ENCODE data around the gene MLLT1.

The MLLT1 gene

DNA sequence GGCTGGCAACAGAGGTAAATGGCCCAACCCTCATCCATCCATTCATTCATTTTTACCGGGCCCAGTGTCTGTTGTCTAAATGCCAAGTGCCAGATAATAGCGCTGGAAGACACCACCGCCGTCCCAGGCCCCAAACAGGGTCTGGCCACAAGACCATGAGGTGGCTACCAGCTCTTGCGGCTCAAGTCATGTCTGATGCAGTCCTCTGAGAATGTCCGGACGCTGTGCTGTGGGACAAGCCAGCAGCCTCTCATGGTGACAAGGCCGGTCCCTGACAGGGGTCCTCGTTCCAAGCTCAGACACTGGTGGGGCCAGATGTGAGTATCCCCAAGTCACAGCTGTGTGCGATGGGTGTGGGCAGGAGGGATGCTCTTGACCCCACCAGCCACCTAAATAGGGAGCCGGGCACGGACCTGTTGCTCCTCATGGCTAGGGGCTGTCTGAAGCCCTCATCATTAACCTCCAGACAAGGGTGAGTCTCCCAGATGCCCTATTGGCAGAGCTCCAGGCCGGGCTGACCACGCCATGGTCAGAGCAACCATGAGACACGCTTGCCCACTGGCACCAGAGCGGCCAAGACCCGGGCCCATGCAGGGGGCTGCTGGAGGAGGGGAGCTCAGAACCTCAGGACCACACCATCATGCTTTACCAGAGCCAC lies 58.4 kb downstream of the MLLT1 start:
- DNase-seq (ENCODE audit: low read depth) = no peak

GRCh38 chr19:6220385-6221191 lies 59.2 kb downstream of the MLLT1 start:
- no peak for DNase-seq (ENCODE audit: low read depth)

DNA sequence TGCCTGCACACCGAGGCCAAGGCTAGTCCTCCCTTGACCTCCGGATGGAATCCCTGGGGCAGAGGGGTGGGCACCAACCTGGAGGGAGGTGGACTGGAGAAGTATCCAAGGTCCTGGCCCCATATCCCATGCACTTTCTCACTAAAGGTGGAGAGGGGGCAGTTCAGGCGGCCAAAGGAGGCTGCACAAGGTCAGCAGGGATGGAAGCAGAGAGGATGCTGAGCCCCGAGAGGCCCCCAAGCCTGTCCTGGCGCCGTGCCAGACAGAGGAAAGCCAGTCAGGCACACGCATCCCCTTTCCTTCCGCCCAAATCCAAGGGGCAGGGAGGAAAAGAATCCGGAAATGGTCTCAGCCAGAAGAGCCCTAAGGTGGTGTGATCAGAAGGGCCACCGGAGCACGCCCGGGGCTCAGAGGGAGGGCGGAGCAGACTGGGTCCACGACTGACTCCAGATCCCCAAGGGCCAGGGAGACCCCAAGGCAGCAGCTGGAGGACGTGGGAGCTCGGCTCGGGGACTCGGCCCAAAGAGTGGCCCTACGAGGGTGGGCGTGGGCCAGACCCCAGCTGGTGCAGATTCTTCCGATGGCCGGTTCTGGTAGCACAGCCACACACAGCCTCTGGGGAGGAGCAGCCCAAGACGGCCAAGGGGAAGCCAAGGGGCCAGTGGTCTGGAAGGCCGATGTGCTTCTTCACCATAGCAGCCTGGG lies 60.0 kb downstream of the MLLT1 start:
- DNase-seq (ENCODE audit: low read depth) = no peak

DNA sequence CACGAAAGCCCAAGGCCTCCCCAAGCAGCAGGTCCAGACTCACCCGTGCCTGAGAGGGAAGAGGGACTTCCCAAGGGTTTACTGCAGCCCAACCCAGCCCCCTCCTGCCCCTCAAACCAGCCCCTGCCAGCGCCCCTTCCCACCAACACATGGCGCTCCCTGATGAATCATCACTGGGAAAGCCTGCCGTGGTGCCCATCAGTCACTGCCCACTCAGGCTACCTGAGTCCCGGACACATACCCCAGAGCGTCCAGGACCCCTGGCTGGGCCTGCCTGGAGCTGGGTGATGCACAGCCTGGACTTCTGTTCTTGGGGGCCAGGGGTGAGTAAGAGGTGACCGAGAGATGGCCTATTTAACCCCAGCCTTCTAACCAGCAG lies 60.6 kb downstream of the MLLT1 start:
- no peak for DNase-seq (ENCODE audit: low read depth)

DNA sequence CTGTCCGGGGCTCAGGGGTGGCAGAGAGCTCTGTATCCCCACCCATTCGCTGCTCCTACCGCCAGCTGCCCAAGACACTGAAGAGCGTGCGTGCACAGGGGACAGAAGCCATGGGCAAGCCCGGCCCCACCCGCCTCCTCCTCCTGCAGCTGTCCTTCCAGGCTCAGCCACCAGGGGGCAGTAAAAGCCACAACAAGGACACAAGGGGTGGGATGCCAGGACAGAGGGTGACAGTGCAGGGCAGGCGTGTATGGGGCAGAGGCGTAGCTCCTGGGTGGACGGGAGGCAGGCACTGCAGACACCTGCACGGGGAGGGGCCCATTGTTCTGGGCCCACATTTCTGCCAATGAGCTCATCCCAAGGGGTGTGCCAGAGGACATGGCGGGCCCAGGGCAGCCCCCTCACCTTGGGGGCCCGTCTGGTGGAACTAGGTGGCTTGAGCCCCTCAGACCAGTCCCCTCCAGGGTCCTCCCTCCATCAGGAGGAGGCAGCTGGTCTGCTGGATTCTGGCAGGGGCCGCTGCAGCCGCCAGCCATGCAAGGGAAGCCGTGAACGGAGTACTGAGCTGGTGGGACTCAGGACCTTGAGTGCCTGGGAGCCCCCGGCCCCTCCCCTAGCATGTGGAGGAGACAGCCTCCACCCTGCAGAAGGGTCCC lies 61.2 kb downstream of the MLLT1 start:
- peak; percentile 48 for DNase-seq (ENCODE audit: low read depth)

GRCh38 chr19:6217752-6218334 lies 61.9 kb downstream of the MLLT1 start:
- DNase-seq (ENCODE audit: low read depth) = no peak

DNA sequence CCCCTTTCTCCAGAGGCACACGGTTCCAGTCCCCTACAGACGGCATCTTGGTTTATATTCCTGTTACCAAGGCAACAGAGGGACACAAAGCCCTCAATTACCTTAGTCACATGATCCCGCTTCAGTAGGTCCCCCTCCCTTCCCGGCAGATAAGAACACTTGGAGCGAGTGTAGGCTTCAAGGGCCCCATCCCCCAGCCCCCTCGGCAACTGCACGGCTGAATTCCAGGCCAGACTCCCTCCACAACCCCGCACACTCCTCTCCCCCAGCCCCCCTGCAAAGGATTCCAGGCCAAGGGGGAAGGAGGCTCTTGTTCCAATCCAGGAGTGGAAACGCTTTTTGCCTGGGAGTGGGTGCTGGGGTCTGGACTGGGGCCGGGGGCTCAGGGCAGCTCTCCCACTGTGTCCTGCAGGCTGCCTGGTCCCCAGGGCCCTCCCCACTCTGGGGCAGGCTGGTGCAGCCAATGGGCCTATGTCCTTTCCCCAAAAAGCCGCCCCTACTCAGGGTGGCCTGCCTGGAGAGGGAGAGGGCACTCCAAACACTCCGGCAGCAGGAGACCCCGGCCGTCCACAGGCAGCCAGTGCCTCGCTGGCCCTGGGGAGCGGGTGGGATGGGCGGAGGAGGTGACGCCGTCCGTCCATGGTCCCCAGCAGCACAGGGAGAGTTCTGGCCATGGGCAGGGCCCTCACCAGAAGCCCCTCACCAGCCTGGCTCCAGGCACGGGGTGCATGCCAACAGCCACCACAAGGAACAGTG lies 62.6 kb downstream of the MLLT1 start:
- no peak for DNase-seq (ENCODE audit: low read depth)

DNA sequence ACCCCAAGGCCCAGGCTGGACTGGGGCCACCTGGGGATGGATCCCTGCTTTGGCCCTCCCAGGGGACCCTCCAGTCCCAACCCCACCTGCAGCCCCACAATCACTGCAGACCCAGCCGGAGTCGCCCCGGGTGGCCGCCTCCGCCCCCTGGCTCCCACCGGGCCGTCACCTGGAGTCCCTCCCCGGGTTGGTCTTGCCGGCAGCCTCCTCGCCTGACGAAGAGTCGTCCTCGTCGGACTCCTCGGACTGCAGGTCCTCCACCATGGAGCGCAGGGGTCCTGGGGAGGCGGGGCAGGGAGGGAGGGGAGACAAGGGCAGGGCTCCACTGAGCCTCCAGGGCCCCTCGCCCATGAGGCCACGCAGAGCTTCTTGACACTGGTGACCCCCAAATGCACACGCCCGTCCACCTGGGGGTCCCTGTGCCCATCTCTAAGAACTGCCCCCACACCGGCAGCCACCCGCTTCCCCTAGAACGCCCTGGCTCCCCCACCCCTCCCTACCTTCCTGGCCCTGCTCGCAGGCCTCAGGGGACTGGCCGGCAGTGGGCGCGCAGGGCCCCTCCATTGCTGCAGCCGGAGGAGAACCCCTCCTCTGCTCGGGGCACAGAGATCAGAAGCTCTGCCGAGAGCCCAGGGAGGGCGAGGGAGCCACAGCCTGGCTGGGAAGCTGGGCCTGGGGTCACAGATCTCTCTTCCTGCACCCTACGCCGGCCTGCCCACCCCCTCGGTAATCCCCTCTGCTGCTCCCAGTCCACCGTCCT lies 63.4 kb downstream of the MLLT1 start:
- DNase-seq (ENCODE audit: low read depth) = no peak

GRCh38 chr19:6215701-6216235 lies 64.0 kb downstream of the MLLT1 start:
- no peak for DNase-seq (ENCODE audit: low read depth)

DNA sequence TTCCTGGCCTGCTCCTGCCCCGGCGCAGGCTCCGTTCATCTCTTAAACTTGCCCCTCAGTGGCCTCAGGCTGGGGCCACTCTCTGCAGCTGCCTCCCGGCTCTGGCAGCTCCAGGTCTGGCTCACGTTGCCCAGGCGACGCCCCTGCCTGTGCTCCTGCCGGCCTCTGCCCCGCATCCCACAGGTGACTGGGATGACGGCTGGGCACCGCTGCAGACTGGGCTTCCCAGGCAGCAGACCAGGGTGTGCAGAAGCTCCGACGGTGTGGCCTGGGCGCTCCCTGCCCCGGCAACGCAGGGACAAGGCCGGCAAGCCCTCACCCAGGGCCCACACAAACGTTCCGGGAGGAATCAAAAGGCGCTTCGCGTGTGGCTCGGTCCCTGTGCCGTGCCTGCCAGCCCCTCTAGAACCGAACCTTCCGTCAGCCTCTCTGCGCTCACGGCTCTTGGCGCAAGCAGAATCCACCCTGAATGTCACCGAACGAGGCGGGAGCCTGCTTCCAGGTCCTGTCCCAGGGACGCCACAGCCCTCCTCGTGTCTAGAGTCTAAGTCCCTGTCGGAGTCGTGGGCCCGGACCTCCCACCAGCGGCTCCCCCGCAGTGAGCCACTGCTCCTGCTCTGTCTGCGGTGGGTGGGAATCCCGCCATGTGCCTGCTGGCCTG lies 64.8 kb downstream of the MLLT1 start:
- DNase-seq (ENCODE audit: low read depth) = no peak

DNA sequence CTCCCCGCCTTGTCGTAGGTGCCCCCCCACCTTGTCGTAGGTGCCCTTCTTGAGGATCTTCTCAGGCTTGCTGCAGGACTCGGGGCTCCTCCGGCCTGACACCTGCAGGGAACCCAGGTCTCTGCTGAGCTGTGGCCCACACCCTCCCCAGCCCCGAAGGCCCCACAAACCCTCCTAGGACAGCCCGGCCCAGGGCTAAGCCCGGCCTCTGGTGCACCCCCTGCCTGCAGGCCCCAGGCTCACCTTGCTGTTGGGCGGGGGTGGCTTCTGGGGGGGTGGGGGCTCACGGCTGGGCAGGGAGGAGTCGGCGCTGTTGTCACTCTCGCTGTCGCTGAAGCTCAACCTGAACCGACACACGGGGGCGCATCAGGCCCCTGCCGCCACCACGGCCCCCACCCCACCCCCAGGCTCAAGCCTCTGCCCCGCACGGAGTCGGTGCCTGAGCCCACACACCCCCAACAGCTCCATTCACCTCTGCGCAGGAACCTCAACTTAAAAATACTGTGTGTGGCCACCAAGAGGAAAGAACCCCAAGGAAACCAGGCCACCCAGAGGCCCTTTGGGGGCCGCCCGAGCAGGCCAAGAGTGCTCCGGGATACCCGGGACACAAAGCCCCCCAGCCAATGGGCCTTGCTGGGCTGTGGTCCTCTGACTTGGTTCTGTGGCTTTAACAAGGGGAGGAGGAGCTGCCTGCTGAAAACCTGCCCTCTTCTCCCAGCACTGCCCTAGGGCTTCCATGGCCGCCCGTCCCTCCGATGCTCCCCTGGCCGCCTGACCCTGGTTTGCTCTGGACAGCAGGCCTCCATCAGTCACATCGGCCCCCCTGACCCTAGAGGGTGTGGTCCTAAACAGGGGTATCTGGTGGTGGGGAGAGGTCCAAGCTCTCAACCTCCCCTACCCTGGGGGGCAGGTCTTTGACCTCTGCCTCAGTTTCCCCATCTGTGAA lies 65.8 kb downstream of the MLLT1 start:
- no peak for DNase-seq (ENCODE audit: low read depth)

DNA sequence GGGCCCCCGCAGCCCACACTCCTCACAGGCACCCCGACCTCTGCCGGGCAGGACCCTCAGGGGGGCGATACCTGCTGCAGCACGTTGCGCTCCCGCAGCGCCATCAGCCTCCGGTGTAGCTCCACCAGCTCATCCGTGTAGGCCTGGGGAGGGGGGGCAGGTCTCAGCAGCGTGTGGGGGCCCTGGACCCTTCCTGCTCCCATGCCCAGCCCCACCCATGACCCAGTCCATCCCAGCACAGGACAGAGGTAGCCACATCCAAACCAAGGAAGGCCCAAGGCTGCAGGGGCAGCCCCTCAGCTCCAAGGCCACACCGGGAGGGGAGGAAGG lies 66.5 kb downstream of the MLLT1 start:
- DNase-seq (ENCODE audit: low read depth) = no peak

DNA sequence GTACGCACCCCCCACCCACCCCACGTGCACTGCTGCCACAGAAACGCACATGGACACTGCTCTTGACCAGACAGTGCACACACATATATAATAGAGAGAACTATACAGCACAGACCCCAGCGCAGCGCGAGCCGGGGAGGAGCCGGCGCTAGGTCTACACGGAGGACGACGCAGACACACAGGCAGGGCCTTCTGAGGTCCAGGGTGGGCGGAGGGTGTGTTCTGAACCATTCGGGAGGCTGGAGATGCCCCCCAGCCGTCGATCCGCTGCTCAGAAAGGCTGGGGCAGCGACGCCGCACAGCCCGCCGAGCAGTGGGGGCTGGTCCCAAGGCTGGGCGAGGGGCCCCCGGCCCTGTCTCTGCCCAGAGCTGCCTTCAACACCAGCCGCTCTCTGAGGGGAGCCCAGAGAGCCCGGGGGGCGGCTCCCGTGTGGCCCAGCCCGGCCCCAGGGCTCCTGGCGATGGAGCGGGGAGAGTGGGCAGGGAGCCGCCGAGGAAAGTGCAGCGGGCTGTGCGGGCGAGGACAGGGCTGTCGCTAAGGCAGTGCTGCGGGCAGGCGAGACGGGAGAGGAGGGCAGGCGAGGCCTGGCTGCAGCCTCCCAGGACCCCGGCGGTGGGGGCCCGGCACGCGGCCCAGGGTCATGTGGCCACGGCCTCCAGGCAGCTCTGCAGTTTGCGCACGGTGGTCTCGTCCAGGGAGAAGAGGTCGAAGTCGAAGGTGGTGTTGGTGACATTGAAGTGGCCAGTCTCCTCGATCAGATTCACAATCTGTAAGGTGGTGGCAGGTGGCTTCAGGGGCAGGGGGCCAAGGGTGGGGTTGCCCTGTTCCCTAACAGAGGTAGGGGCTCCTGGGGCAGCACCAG lies 67.1 kb downstream of the MLLT1 start:
- no peak for DNase-seq (ENCODE audit: low read depth)

DNA sequence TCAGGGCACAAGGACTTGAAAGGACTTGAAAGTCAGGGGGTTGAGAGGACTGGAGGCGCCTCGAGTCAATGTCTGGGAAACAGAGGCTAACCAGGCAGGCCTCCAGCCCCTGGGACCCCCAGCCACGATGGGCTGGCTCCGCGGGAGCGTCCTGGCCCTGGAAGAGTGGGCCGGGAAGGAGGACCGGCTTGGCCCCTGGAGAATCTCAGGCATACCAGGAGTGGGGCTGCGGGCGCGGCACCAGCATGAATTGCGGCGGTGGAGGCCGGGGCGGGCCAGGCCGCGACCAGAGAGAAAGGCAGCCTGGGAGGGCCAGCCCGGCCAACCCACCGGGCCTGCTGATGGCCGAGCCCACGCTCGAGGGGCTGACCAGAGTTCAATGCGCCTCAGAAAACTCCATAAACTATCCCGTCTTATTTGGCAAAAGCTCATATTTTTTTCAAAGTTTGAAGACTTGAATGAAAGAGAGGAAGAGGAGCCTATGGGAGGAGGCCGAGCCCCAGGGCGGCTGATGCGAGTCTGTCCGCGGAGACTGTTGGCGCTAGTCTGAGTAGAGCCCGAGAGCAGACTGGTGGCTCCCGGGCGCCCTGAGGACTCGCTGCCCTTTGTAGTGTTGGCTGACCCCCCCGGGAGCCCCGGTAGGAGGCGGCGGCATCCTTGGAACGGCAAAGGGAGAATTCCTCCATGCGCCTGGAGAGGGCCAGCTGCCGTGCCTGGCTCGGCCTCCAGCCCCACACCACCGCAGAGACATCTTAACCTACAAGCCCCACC lies 68.0 kb downstream of the MLLT1 start:
- no peak for DNase-seq (ENCODE audit: low read depth)

GRCh38 chr19:6210721-6211600 lies 68.8 kb downstream of the MLLT1 start:
- no peak for DNase-seq (ENCODE audit: low read depth)

GRCh38 chr19:6210091-6210490 lies 69.7 kb downstream of the MLLT1 start:
- no peak for DNase-seq (ENCODE audit: low read depth)

Measured in T-helper 22 cell (primary cell).